Erythroblast (primary cell): ENCODE measurements around the gene LZIC.

Source experiments
- GATA1 ChIP-seq: IDR thresholded peaks from 2 replicates; pipeline ENCODE4 v1.6.1; 2011; ENCODE audit warnings: low read depth, mild to moderate bottlenecking, control low read depth, low read length, moderate library complexity
- POLR2A ChIP-seq: IDR thresholded peaks from 2 replicates; pipeline ENCODE4 v1.6.1; 2011; ENCODE audit warnings: mild to moderate bottlenecking, low read length

DNA sequence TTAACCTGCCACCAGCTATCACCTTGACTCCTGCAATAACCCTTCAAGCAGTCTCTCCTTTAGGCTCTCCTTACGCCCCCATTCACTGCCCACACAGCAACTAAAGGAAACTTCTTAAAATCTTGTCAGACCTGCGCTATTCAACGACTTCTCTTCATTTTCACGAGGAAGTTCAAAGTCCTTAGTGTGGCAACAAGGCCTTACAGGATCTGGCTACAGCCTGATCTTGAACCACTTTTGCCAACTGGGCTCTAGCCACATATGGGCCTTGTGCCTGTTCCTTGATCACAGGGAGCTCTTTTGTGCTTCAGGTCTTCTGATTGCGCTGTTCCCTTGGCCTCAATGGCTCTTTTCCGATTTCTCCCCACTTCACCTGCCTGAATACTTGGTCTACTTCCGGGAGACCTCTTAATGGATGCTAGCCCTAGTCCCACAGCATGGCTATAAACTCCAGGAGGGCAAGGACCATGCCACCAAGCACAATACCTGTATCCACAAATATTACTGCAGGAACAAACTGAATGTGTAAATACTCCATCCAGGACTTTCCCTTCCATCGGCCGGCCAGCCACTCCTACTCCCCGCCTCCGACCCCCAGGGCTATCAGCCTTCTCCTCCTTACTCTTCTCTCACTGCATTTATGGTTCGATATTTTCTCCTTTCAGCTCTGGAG lies 30.8 kb downstream of the LZIC start:
- TF ChIP-seq POLR2A (no peak), GATA1 (no peak)
